Activated CD4-positive, alpha-beta T cell treated with anti-CD3 and anti-CD28 coated beads, Interleukin-2, Interleukin-4, amounts not matched to agents 100 ng/mL and 50 ng/mL, durations not matched to agents 16 hours and 8 hours (primary cell): Measurements from ENCODE around the gene STAT5B.
"Not testable (repeated sequence)": the region's sequence is repeated elsewhere in the genome, so short reads cannot be mapped to it uniquely, and the experiment has no call there.

ENCODE experiments used
- DNase-seq: peaks from one replicate; pipeline ENCODE4 v3.0.0-alpha.2; 2020; ENCODE audit warnings: low spot score

Gene STAT5B

DNA sequence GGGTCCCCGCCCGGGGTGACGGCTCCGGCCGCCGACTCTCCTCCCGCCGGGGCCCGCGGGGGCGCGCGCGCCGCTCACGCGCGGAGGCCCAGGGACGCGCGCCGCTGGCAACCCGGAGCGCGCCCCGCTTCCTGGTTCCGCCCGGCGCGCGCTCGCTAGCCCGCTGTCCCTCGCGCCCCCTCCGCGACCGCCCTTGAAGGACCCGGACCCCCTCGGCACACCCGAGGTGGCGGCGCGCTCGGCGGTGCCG lies at the start of gene STAT5B:
Gene STAT5B, minus strand, starts transcription at position 33 of the 250 bp plus-strand sequence. CDS start 44,264 bp downstream, outside the sequence.
- DNase-seq = peak; percentile 66

DNA sequence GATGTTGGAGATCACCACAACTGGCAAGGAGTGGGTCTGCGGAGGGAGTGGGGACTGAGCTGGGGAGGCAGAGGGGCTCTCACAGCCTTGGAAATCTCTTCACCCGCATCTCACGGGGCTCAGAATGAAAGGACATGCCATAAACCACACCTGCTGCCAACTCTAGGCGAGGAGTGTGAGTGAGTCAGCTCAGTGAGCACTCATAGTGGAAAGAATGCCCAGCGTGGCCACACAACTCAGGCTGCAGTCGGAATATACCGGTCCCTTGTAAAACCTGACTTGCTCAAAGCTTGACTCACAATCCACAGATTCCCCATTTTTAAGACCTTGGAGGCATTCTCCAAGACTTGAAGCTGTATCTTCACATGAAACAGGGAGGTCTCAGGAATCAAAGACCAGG lies 48.8 kb upstream of the STAT5B start:
- no peak for DNase-seq

DNA sequence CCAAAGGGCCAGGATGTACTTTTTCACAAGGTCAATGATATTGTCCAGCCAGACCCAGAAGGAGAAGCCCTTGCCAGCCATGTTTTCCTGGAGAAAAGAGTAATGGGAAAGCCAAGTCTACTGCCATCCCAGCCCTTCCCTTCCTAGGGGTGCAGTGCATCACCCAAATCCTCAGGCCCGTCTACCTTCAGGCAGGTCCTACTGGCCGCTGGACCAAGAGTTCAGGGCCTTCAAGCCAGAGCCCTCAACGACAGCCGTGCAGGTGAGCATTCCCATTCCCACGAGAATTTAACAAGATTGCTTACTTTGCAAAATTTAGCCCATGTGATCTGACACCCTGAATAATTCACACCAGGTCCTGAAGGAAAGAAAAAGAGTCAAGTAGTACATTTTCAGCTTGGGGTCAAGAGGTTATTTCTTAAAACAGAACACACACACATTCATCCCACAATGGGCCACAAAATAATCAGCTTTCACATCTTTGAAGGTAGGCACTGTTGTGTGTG lies 47.1 kb upstream of the STAT5B start:
- DNase-seq = no peak

DNA sequence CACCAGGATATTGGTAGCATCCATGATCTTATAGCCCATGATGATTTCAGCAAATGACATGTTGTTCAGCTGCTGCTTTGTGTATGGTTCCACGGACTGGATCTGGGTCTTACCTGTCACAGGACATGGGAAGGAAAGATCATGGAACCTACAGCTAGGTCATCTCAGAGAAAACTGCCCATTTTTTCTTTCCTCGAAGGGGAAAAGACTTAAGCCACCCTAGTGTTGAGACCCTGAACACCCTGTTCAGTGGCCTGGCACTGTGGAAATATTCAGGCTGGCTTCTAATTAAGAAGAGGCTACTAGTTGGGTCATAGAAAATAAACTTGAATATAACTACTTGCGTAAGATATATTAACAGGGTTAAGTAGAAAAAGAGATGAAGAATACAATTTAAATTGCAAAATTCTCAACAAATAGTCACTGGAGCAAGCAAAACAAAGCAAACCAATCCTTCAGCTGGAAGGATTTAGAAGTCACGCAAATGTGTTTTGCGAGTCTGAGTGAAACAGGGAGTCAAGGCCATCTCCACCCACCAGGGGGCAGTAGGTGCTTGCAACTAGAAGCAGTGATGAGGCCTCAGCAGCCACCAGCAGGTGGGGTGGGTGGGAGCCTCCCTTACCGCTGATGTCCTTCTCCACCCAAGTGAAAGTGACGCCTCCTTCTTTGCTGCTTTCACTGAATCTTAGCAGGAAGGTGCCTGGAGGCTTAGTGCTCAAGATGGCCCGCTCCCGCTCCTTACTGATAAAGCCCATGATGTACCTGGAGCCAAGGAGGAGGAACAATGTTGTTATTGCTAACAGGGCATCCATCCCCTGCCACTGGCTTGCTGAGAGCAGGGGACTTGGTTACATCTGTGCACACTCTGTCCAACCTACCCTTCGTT lies 46.4 kb upstream of the STAT5B start:
- DNase-seq = peak; percentile 93

DNA sequence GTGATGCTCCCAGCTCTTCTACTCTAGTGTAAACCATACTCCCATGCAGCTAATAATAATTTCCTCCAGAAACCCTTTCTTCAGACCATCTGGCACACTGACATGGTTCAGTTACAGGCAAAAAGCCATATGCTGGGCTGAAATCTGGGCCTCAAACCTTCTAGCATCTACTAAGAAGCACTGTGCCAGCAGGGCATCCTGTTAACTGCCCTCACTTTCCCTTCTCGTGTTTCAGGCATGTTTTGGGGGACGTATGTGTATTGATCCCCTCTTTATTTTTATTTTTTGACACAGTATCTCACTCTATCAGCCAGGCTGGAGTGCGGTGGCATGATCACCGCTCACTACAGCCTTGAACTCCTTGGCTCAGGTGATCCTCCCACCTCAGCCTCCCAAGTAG lies 45.4 kb upstream of the STAT5B start:
- DNase-seq = no peak

DNA sequence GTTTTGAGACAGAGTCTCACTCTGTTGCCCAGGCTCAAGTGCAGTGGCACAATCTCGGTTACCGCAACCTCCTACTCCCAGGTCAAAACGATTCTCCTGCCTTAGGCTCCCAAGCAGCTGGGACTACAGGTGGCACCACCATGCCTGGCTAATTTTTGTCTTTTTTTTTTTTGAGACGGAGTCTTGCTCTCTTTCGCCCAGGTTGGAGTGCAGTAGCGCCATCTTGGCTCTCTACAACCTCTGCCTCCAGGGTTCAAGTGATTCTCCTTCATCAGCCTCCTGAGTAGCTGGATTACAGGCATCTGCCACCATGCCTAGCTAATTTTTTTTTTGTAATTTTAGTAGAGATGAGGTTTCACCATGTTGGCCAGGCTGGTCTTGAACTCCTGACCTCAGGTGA lies 41.8 kb upstream of the STAT5B start:
- DNase-seq = not testable (repeated sequence)

DNA sequence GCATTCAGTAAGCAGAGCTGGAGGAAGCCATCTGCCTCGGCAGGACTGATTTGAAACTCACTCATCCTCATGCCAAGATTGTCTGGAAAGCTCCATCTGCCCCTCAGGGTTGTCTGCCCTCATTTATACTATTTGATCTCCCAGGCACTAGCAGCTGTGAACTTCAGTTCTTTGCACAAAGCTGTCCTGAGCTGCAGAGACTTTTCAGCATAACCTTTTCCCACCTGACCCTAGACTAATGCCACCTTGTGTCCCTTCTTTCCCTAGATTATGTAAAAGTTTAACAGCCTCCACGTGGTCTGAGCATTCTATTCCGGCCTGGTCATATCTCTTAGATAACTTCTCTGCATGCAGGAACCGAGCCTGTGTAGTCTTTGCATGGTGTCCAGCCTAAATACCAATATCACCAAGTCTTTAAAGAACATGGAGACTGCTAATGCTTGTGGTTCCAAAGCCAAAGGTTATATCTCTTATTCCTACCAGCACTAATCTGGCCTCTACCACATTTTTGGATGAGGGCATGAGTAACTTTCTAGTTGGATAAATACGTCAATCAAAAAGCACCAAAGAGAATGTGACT lies 41.2 kb upstream of the STAT5B start:
- DNase-seq = no peak

DNA sequence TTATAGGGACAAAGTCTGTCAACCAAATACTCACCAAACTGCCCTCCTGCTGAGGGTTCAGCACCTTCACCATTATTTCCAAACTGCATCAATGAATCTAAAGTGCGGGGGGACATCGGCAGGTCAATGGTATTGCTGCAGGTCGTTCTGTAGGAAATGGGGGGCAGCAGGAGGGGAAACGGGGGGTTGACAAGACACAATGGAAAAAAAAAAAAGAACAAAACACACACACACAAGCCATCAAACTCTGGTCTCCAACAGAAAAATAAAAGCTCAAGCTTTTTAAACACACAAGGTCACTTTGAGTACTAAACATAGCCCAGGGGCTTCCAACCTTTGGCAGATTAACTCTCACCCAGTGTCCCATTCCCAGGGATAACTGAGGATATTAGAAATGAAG lies 40.6 kb upstream of the STAT5B start:
- DNase-seq = no peak

DNA sequence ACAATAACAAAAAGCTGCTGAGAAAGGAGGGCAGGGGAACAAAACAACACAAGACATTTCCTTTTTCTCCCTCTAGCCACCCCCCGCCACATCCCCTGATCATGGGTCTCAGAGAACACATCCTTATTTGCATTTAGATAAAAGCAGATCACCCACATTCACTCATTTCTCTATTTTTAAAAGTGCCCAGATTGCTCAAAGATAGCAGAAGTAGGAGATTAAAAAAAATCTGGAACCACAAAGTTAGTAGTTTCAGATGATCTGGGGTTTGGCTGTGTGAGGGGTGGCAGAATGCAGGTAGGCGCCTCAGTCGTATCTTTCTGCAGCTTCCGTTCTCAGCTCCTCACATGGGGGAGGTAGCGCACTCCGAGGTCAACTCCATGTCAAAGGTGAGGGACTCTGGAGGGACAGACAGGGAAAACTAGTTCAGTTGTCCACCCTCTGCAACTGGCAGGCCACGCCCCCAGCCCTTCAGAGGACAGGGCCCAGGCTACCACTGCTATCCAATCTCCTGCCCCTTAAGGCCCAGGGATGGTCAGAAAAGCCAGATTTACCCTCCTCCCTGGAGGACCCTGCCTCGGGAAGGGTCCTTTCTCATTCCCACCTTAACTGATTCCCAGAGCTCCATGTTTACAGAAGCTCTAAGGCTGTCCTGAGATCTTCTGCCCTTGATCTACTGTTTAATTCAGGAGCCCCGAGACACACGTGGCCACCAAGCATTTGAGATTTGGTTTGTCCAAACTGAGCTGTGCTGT lies 39.4 kb upstream of the STAT5B start:
- no peak for DNase-seq

DNA sequence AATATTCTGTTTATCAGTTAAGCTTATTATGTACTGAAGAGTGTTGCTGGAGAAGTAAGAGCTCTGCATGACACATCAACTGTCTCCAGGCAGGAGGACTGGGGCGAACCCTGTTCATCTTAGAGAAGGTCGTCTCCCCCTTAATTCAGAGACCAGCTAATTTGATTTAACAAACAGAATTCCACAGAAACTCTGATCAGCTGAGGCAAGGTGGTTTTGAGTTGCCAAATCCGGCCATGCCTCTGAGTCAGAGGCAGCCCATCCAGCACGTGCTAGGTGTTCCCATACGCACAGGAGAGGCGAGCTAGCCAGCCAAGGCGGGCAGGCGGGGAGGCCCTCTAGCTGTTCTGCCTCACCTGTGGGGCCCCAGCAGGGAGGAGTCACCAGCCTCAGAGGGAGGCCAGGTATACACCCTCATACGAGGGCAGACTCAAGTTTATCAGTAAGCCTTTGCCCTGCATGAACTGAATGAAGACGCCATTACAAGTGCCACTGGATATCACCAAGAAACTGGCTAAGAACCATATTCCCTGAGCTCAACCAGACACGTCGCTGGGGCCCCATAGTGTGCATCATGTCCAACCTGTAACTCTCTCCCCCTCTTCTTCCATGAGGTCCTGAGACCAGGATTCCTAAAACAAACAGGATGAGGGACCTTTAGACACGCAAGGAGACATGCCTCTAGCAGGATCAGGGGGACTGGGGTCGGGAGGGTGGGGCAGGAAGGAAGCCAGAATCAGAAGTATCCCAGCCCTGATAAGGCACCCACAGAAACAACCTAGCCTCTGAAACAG lies 37.8 kb upstream of the STAT5B start:
- DNase-seq = no peak

DNA sequence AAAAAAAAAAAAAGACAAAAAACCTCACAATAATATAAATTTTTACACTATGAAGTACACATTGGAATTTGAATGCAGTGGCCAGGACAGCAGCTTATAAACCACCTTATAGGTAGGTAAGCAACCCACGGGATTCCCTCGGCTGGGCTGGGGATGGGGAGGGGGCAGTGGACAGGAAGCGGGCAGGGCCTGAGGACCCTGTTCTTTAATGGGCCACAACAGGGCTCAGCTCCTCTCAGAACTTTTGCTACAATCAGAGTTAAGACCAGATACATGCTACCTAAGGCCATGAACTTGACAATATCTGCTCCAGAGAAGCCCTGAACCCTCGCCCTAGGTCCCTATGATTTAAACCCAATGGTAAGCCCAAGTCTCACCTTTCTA lies 37.2 kb upstream of the STAT5B start:
- no peak for DNase-seq

DNA sequence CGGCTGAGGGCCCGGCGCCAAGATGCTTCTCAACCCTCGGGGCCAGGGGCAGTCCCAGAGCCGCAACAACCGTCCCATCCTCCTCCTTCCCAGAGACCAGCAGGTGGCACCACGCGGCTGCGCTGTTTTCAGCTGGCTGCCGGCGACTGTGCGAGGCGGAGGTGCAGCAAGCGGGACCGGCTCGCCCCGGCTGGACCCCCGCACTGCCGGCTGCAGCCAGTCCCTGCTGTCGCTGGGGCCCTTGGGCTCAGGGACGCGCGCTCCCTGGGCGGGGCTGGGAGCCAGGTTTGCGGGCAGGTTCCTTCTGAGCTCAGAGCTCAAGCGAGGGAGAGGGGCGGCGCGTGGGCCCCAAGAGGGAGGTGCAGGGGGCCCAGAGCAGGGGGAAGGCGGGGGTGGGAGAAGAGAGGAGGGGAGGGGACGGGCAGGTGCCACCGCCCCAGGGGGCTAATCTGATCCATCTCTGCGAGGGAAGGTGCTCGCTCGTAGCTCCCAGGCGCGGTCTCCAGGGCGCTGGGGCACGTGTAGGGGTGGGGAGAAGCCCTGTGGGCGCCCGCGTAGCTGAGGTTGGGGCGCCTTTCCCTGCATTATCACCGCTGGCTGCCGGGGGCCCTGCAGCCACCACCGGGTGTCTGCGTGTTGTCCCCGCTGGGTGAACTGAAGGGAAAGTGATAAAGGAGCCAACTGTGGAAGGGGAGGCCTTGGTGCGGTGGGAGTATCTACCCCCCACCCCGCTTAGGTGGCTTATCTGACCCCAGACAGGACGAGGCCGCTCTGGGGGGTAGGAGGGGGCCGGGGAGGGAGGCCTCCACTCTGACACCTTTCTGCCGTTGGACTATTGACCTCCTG lies 36.3 kb upstream of the STAT5B start:
- DNase-seq = peak; percentile 82

DNA sequence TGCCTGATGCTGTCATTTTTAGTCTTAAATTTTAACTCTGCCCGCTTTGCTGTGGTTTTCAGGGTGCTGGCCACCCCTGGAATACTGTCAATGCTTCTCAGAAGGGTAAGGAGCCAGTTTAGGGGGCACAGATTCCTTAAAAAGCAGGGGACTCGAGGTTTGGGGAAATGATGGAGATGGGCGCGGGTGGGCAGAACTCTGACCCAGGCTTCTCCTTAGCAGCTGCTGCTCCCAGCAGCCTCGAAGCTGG lies 35.8 kb upstream of the STAT5B start:
- DNase-seq = no peak

DNA sequence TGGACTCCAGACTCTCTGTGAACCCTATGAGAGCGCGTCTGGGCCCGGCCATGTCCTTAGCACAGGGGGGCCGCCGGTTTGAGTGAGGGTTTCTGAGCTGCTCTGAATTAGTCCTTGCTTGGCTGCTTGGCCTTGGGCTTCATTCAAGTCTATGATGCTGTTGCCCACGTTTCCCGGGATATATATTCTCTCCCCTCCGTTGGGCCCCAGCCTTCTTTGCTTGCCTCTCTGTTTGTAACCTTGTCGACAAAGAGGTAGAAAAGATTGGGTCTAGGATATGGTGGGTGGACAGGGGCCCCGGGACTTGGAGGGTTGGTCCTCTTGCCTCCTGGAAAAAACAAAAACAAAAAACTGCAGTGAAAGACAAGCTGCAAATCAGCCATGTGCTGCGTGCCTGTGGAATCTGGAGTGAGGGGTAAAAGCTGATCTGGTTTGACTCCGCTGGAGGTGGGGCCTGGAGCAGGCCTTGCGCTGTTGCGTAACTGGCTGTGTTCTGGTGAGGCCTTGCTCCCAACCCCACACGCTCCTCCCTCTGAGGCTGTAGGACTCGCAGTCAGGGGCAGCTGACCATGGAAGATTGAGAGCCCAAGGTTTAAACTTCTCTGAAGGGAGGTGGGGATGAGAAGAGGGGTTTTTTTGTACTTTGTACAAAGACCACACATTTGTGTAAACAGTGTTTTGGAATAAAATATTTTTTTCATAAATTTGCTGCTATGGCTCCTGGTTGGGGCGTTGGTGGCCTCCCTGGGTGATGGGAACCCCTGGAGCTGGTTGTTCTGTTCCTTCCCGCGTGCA lies 35.2 kb upstream of the STAT5B start:
- no peak for DNase-seq

DNA sequence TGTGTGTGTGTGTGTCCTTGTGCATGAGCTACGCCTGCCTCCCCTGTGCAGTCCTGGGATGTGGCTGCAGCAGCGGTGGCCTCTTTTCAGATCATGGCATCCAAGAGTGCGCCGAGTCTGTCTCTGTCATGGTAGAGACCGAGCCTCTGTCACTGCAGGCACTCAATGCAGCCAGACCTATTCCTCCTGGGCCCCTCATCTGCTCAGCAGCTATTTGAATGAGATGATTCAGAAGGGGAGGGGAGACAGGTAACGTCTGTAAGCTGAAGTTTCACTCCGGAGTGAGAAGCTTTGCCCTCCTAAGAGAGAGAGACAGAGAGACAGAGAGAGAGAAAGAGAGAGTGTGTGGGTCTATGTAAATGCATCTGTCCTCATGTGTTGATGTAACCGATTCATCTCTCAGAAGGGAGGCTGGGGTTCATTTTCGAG lies 34.6 kb upstream of the STAT5B start:
- DNase-seq = peak; percentile 39

DNA sequence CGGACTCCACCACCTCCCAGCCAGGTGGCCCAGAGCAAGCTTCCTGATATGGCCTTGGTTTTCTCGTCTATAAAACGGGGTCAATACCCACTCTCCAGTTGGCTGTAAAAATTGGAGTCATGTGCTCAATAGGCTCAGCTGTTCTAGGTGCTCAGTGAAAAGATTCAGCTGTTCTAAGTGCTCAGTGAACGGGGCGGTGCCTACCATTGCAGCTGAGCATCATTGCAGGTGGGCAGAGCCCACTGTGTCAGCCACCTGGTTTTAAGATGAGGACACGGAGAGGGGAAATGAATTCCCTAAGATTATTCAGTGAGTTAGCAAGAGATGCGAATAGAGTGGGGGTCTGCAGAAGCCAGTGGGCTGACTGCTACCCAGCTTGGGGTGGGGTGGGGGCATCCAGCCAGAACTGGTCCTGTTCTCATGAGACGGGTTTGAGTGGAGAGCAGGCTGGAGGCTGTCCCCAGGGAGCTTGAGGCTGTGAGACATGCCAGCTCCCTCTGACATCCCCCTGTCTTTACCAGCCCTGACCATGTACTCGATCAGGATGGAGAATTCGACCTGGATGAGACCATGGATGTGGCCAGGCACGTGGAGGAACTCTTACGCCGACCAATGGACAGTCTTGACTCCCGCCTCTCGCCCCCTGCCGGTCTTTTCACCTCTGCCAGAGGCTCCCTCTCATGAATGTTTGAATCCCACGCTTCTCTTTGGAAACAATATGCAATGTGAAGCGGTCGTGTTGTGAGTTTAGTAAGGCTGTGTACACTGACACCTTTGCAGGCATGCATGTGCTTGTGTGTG lies 34.0 kb upstream of the STAT5B start:
- DNase-seq = no peak

DNA sequence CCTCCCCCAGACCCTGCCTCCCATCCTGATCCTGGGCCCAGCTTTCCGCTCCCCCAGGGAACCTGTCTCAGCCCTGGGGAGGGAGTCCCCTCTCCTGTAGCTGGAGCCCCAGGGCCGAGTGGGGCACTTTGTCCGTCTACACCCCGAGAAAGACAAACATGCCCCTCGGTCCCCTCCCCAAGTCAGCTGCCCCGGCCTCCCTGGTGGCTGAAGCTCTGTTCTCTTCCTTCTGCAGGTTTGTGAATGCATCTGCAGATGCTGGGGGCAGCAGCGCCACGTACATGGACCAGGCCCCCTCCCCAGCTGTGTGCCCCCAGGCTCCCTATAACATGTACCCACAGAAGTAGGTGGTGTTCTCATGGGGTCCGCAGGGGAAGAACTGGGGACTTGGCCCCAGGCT lies 33.0 kb upstream of the STAT5B start:
- DNase-seq = no peak

DNA sequence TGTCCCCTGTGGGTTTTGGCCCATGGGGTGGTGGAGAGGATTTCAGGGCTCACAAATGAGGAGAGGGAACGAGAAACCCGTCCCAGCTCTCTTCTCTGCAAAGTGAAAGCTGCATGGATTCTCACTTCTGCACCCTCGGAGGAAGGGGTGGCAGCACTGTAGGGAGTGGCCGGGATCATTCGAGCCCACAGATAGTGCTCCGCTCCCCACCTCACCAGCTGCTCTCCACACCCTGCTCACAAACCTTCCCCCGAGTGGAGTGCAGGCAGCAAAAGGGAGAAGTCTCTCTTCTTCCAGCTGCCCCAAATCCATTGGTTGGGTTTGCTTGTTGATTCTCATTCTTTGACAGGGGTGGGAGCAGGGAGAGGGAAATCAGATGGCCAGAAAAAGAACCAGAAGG lies 32.3 kb upstream of the STAT5B start:
- DNase-seq = no peak

DNA sequence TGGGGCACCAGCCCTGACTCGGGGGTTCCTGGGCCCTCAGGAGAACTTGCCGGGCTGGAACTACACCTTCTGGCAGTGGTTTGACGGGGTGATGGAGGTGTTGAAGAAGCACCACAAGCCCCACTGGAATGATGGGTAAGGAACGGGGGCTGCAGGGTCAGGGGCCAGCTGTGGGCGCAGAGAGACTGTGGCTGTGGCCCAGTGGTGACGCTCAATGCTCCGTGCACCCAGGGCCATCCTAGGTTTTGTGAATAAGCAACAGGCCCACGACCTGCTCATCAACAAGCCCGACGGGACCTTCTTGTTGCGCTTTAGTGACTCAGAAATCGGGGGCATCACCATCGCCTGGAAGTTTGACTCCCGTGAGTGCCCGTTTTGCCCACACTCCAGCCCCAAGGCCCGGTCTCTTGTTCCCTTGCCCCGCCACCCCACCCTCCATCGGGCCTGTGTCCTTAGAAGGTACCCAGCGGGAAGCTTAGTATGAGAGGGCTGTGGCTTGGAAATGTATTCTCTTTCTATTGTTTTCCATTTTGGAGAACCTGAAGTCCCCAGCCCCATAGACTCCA lies 31.3 kb upstream of the STAT5B start:
- no peak for DNase-seq

DNA sequence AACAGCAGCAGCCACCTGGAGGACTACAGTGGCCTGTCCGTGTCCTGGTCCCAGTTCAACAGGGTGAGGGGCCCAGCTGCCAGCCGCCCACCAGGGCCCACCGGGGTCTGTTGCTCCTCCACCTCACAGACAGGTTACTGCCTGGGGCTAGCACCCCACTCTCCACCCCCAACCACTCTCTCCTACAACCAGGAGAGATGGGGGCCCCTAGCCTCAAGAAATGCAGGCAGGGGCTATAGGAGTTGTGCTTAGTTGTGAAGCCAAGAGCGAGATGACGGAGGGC lies 30.1 kb upstream of the STAT5B start:
- DNase-seq = no peak
